Ishikawa (cell line): ENCODE data around the gene DGKD.

Source experiments
- EP300 ChIP-seq: IDR thresholded peaks from 2 replicates; pipeline ENCODE4 v1.6.1; 2012; ENCODE audit warnings: borderline replicate concordance
- RAD21 ChIP-seq: IDR thresholded peaks from 2 replicates; pipeline ENCODE4 v1.6.1; 2012; ENCODE audit warnings: low read depth
- TEAD4 ChIP-seq: IDR thresholded peaks from 2 replicates; pipeline ENCODE4 v1.6.1; 2012

GRCh38 chr2:233372855-233373254 lies 18.6 kb downstream of the DGKD start:
- TF ChIP-seq EP300 (no peak), RAD21 (no peak), TEAD4 (no peak)
